ENCODE data around the gene IL17C. TPM values are rescaled to one million over a fixed set of nuclear protein-coding genes. Genes with fewer than 3 reads are reported as not detected.

The IL17C gene
- total RNA-seq, 4 donors from 2014 or later, result not detected

DNA sequence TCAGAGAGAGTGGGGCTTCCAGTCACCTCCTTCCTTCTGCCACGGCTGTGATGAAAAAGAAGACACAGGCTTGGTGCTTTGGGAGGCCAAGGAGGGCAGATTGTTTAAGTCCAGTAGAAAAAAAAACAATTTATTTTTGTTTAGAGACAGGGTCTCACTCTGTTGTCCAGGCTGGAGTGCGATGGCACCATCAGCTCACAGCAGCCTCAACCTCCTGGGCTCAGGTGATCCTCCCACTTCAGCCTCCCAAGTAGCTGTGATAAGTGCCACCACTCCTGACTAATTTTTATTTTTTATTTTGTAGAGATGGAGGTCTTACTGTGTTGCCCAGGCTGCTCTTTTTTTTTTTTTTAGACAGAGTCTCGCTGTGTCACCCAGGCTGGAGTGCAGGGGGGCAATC lies 27.2 kb downstream of the IL17C start:
- TF ChIP-seq, protein P1, sequence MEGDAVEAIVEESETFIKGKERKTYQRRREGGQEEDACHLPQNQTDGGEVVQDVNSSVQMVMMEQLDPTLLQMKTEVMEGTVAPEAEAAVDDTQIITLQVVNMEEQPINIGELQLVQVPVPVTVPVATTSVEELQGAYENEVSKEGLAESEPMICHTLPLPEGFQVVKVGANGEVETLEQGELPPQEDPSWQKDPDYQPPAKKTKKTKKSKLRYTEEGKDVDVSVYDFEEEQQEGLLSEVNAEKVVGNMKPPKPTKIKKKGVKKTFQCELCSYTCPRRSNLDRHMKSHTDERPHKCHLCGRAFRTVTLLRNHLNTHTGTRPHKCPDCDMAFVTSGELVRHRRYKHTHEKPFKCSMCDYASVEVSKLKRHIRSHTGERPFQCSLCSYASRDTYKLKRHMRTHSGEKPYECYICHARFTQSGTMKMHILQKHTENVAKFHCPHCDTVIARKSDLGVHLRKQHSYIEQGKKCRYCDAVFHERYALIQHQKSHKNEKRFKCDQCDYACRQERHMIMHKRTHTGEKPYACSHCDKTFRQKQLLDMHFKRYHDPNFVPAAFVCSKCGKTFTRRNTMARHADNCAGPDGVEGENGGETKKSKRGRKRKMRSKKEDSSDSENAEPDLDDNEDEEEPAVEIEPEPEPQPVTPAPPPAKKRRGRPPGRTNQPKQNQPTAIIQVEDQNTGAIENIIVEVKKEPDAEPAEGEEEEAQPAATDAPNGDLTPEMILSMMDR (IDR thresholded peaks at IDR 0.05; ENCODE audit: low read depth), result no peak

DNA sequence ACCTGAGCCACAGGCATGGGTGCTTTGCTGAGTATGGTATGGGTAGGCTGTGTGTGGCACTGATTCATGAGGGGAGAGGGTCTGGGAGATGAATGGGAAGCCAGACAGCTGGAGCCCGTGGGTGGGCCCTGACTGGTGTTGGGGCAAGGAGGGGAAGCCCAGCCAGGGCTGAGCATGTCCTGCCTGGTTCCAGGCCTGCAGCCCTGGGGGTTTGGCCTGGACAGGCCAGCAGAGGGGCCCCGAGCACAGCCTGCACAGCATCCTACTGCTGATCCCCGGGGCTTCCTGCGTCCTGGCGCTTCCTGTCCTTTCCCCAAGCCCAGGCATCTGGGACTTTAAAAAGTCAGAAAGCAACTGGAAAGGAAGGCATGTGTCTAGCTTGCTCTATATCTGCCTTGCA lies 29.1 kb downstream of the IL17C start:
- TF ChIP-seq, protein P1 (IDR thresholded peaks at IDR 0.05; ENCODE audit: low read depth), result no peak

DNA sequence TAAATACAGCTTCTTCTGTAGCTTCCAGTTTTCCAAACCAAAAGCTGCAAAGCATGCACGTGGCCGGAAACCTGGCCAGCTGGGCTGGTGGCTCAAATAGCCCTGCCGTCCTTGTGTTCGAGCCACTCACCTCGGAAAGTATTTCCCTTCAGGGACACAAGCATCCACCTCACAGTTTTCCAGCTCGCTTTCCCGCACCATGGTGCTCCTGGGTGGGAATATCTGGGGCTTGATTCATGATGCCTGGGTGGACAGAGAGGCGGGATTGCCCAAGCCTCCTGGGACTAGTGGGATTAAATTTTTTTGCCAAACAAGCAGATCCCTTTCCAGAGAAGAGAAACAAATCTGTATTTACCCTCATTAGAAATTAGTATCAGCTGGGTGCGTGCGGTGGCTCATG lies 31.6 kb downstream of the IL17C start:
- TF ChIP-seq, protein P1 (IDR thresholded peaks at IDR 0.05; ENCODE audit: low read depth), result no peak

DNA sequence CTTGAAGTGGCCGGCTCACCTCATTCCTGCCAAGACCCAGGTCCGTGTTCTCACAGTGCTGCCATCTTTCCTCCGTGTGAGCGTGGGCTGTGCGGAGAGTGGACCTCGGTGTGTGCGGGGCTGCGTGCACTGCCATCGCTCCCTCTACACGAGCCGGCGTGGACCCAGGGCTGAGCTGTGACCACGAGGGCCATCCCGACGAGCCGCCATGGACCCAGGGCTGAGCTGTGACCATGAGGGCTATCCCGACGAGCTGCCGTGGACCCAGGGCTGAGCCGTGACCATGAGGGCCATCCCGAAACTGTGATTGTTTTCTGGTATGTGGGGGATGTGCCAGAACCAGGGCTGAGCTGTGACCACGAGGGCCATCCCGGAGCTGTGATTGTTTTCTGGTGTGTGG lies 33.4 kb downstream of the IL17C start:
- TF ChIP-seq, protein P1 (IDR thresholded peaks at IDR 0.05; ENCODE audit: low read depth), result no peak

DNA sequence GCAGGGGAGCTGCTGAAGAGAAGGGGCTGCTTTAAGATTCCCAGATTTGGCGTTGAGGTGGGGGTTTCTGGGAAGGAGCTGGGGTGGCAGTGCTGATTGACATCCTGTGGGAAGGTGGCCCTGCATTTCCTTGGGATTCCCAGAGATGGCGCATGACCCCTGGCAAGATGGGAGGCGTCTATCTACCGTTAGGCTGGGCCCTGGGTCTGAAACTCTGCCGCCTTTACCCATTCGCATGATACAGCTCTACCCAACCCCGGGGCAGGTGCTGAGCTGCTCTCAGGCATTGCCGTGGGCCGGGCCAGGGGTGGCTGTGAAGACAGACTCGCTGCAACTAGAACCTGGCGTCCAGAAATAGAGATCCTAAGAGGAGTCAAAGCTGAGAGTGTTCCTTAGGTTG lies 34.4 kb downstream of the IL17C start:
- TF ChIP-seq, protein P1 (IDR thresholded peaks at IDR 0.05; ENCODE audit: low read depth), result no peak

DNA sequence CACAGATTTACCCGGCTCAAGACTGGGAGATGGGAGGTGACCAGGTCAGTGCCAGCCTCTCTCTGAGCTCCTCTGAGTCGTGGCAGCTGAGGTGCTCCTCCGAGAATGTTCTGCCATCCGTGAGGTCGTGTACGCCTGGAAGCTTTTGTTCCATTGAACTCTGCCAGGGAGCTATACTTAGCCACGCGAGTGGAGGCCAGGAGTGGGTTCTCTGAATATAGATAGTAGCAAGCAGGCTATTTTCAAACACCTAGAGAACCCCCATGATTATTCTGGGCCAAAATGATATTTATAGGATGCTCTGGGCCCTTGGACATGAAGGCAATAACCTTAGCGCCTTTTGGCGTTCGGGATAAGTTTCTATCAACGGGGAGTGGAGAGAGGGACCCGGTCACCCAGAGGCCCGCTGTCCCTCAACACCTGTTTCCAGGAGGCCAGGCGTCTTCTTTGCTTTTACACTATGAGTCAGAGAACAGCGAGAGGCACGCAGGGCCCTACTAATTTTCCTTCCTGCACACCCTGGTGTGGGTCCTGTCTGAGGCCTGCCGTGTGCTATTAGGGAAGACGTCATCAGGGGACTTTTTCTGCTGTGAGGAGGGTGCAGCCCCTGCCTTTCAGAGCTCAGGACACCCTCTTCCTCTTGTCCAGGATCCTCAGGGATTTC lies 35.5 kb downstream of the IL17C start:
- TF ChIP-seq, protein P1 (IDR thresholded peaks at IDR 0.05; ENCODE audit: low read depth), result no peak

DNA sequence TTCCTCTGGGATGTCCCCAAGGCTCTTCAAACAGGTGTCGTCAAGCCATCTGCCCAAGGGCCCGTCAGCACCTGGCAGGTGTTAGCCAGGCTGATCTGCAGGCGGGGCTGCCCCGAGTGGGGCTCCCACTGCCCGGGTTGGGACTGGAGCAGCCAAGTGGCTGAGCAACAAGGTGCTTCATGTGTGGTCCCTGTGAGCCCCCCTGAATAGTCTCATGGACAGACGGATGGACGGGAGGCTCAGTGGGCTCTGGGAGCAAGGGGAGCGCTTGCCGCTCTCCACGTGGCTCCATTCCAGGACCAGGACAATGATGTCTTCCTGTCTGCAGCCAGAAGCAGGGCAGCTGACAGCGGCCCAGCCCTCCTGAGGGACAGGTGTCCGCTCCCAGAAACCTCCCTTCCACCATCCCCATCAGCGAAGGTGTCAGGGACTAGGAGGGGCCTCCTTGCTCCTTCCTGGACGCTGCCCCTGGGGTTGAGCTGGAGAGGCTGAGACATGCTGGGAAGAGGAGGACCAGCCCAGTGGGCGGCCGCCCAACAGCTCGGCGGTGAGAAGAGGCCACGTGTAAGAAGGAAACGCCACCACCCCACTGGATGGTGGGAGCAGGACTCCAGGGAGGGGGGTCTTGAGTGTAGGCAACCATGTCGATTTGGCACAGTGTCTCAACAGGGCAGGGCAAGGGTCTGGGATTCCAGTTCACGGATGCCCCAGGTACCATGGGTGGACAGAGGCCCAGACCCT lies 38.3 kb downstream of the IL17C start:
- TF ChIP-seq, protein P1 (IDR thresholded peaks at IDR 0.05; ENCODE audit: low read depth), result no peak
